Measurements from ENCODE around the gene CPNE8. TPM values are rescaled to one million over a fixed set of nuclear protein-coding genes. Genes with fewer than 3 reads are reported as not detected.

The CPNE8 gene
- total RNA-seq, 2 donors from 2014 or later: 4.8 to 5.9 TPM

- H3K9me3 ChIP-seq (ENCODE audit: control insufficient read depth, low read length, poor library complexity, severe bottlenecking): no peaks in the 10 kb centered on the region
- H3K27me3 Mint-ChIP-seq: no peaks in the 10 kb centered on the region
- no peak overlapping the region for H3K4me3 Mint-ChIP-seq
- no peak for ATAC-seq
- H3K4me1 Mint-ChIP-seq: no peaks in the 10 kb centered on the region
- H3K36me3 Mint-ChIP-seq (ENCODE audit: low read depth): no peaks in the 10 kb centered on the region
- DNase-seq: no peak
- no peak overlapping the region for H3K27ac Mint-ChIP-seq
These were observed 183.7 kb downstream of the CPNE8 start for GRCh38 chr12:38721611-38722252.

- no peaks in the 10 kb centered on the region for H3K4me1 Mint-ChIP-seq
- no peaks in the 10 kb centered on the region for H3K27me3 Mint-ChIP-seq
- no peaks in the 10 kb centered on the region for H3K36me3 Mint-ChIP-seq (ENCODE audit: low read depth)
- ATAC-seq (no peak), DNase-seq (no peak)
- H3K4me3 Mint-ChIP-seq: no peak overlapping the region
- no peaks in the 10 kb centered on the region for H3K9me3 ChIP-seq (ENCODE audit: control insufficient read depth, low read length, poor library complexity, severe bottlenecking)
- no peak overlapping the region for H3K27ac Mint-ChIP-seq
These were observed 184.7 kb downstream of the CPNE8 start for GRCh38 chr12:38720661-38721060.

GRCh38 chr12:38713294-38713693 lies 192.1 kb downstream of the CPNE8 start:
- DNase-seq: no peak
- no peak overlapping the region for H3K4me3 Mint-ChIP-seq
- no peaks in the 10 kb centered on the region for H3K4me1 Mint-ChIP-seq
- no peaks in the 10 kb centered on the region for H3K27me3 Mint-ChIP-seq
- ATAC-seq: no peak
- no peak overlapping the region for H3K27ac Mint-ChIP-seq
- H3K36me3 Mint-ChIP-seq (ENCODE audit: low read depth): no peaks in the 10 kb centered on the region
- no peaks in the 10 kb centered on the region for H3K9me3 ChIP-seq (ENCODE audit: control insufficient read depth, low read length, poor library complexity, severe bottlenecking)

GRCh38 chr12:38711054-38711453 lies 194.3 kb downstream of the CPNE8 start:
- DNase-seq (no peak), ATAC-seq (no peak)
- H3K4me3 Mint-ChIP-seq: no peak overlapping the region
- H3K36me3 Mint-ChIP-seq (ENCODE audit: low read depth): peaks cover 2% of the 10 kb centered on the region
- no peaks in the 10 kb centered on the region for H3K4me1 Mint-ChIP-seq
- no peaks in the 10 kb centered on the region for H3K27me3 Mint-ChIP-seq
- H3K9me3 ChIP-seq (ENCODE audit: control insufficient read depth, low read length, poor library complexity, severe bottlenecking): no peaks in the 10 kb centered on the region
- H3K27ac Mint-ChIP-seq: no peak overlapping the region

- ATAC-seq (no peak), DNase-seq (no peak)
- H3K27me3 Mint-ChIP-seq: no peaks in the 10 kb centered on the region
- H3K27ac Mint-ChIP-seq: no peak overlapping the region
- no peaks in the 10 kb centered on the region for H3K9me3 ChIP-seq (ENCODE audit: control insufficient read depth, low read length, poor library complexity, severe bottlenecking)
- no peaks in the 10 kb centered on the region for H3K4me1 Mint-ChIP-seq
- no peak overlapping the region for H3K4me3 Mint-ChIP-seq
- H3K36me3 Mint-ChIP-seq (ENCODE audit: low read depth): peaks cover 2% of the 10 kb centered on the region
These were observed 196.9 kb downstream of the CPNE8 start for GRCh38 chr12:38708466-38708865.

- Mint-ChIP-seq H3K27me3 (no peaks in the 10 kb centered on the region), H3K36me3 (ENCODE audit: low read depth) (peaks cover 2% of the 10 kb centered on the region), H3K4me1 (no peaks in the 10 kb centered on the region), H3K27ac (no peak overlapping the region), H3K4me3 (no peak overlapping the region)
- H3K9me3 ChIP-seq (ENCODE audit: control insufficient read depth, low read length, poor library complexity, severe bottlenecking): no peaks in the 10 kb centered on the region
- ATAC-seq: no peak
- DNase-seq: no peak
These were observed 197.7 kb downstream of the CPNE8 start for GRCh38 chr12:38707648-38708047.

- H3K36me3 Mint-ChIP-seq (ENCODE audit: low read depth): peaks cover 2% of the 10 kb centered on the region
- no peaks in the 10 kb centered on the region for H3K9me3 ChIP-seq (ENCODE audit: control insufficient read depth, low read length, poor library complexity, severe bottlenecking)
These were observed 208.1 kb downstream of the CPNE8 start for GRCh38 chr12:38697289-38697688.

GRCh38 chr12:38695057-38695456 lies 210.3 kb downstream of the CPNE8 start:
- no peak overlapping the region for H3K27ac Mint-ChIP-seq

More at GRCh38 chr12:38697289-38697688, 208.1 kb downstream of the CPNE8 start:
- no peak for ATAC-seq
- Mint-ChIP-seq H3K4me1 (no peaks in the 10 kb centered on the region), H3K4me3 (no peak overlapping the region), H3K27me3 (no peaks in the 10 kb centered on the region), H3K27ac (no peak overlapping the region)
- no peak for DNase-seq

GRCh38 chr12:38691164-38691563 lies 214.2 kb downstream of the CPNE8 start:
- no peaks in the 10 kb centered on the region for H3K9me3 ChIP-seq (ENCODE audit: control insufficient read depth, low read length, poor library complexity, severe bottlenecking)
- Mint-ChIP-seq H3K27ac (no peak overlapping the region), H3K4me1 (no peaks in the 10 kb centered on the region), H3K36me3 (ENCODE audit: low read depth) (peaks cover 2% of the 10 kb centered on the region), H3K27me3 (no peaks in the 10 kb centered on the region), H3K4me3 (no peak overlapping the region)
- DNase-seq: no peak
- ATAC-seq: no peak

More at GRCh38 chr12:38695057-38695456, 210.3 kb downstream of the CPNE8 start:
- peaks cover 2% of the 10 kb centered on the region for H3K36me3 Mint-ChIP-seq (ENCODE audit: low read depth)
- DNase-seq (no peak), ATAC-seq (no peak)
- H3K4me3 Mint-ChIP-seq: no peak overlapping the region
- no peaks in the 10 kb centered on the region for H3K9me3 ChIP-seq (ENCODE audit: control insufficient read depth, low read length, poor library complexity, severe bottlenecking)
- no peaks in the 10 kb centered on the region for H3K27me3 Mint-ChIP-seq
- no peaks in the 10 kb centered on the region for H3K4me1 Mint-ChIP-seq

GRCh38 chr12:38690646-38691045 lies 214.7 kb downstream of the CPNE8 start:
- Mint-ChIP-seq H3K36me3 (ENCODE audit: low read depth) (peaks cover 2% of the 10 kb centered on the region), H3K27ac (no peak overlapping the region), H3K4me1 (no peaks in the 10 kb centered on the region), H3K27me3 (no peaks in the 10 kb centered on the region), H3K4me3 (no peak overlapping the region)
- DNase-seq: no peak
- no peak for ATAC-seq
- no peaks in the 10 kb centered on the region for H3K9me3 ChIP-seq (ENCODE audit: control insufficient read depth, low read length, poor library complexity, severe bottlenecking)

GRCh38 chr12:38689704-38690103 lies 215.7 kb downstream of the CPNE8 start:
- no peaks in the 10 kb centered on the region for H3K4me1 Mint-ChIP-seq
- DNase-seq (no peak), ATAC-seq (no peak)
- peaks cover 2% of the 10 kb centered on the region for H3K36me3 Mint-ChIP-seq (ENCODE audit: low read depth)
- H3K27ac Mint-ChIP-seq: no peak overlapping the region
- H3K27me3 Mint-ChIP-seq: no peaks in the 10 kb centered on the region
- H3K4me3 Mint-ChIP-seq: no peak overlapping the region
- no peaks in the 10 kb centered on the region for H3K9me3 ChIP-seq (ENCODE audit: control insufficient read depth, low read length, poor library complexity, severe bottlenecking)

GRCh38 chr12:38689195-38689594 lies 216.2 kb downstream of the CPNE8 start:
- H3K36me3 Mint-ChIP-seq (ENCODE audit: low read depth): peaks cover 2% of the 10 kb centered on the region
- no peaks in the 10 kb centered on the region for H3K27me3 Mint-ChIP-seq
- ATAC-seq (no peak), DNase-seq (no peak)
- no peak overlapping the region for H3K4me3 Mint-ChIP-seq
- H3K9me3 ChIP-seq (ENCODE audit: control insufficient read depth, low read length, poor library complexity, severe bottlenecking): no peaks in the 10 kb centered on the region
- no peaks in the 10 kb centered on the region for H3K4me1 Mint-ChIP-seq
- H3K27ac Mint-ChIP-seq: no peak overlapping the region

- no peak overlapping the region for H3K4me3 Mint-ChIP-seq
- H3K4me1 Mint-ChIP-seq: no peaks in the 10 kb centered on the region
- DNase-seq (no peak), ATAC-seq (no peak)
- no peaks in the 10 kb centered on the region for H3K27me3 Mint-ChIP-seq
- H3K27ac Mint-ChIP-seq: no peak overlapping the region
- H3K9me3 ChIP-seq (ENCODE audit: control insufficient read depth, low read length, poor library complexity, severe bottlenecking): no peaks in the 10 kb centered on the region
- peaks cover 2% of the 10 kb centered on the region for H3K36me3 Mint-ChIP-seq (ENCODE audit: low read depth)
These were observed 222.9 kb downstream of the CPNE8 start for GRCh38 chr12:38682521-38682920.

GRCh38 chr12:38669530-38669929 lies 235.9 kb downstream of the CPNE8 start:
- H3K27ac Mint-ChIP-seq: no peak overlapping the region
- ATAC-seq (no peak), DNase-seq (no peak)
- no peak overlapping the region for H3K4me3 Mint-ChIP-seq
- H3K36me3 Mint-ChIP-seq (ENCODE audit: low read depth): no peaks in the 10 kb centered on the region
- H3K27me3 Mint-ChIP-seq: no peaks in the 10 kb centered on the region
- H3K4me1 Mint-ChIP-seq: no peaks in the 10 kb centered on the region
- H3K9me3 ChIP-seq (ENCODE audit: control insufficient read depth, low read length, poor library complexity, severe bottlenecking): no peaks in the 10 kb centered on the region
